ENCODE measurements around the gene C4orf51. TPM values are rescaled to one million over a fixed set of nuclear protein-coding genes. Genes with fewer than 3 reads are reported as not detected.

The C4orf51 gene
- total and polyA plus RNA-seq, 2 of the 8 experiments (the other 6 are each of a cell fraction or from before 2014, with no cell fraction given) = 0.54 TPM; not detected in 1

DNA sequence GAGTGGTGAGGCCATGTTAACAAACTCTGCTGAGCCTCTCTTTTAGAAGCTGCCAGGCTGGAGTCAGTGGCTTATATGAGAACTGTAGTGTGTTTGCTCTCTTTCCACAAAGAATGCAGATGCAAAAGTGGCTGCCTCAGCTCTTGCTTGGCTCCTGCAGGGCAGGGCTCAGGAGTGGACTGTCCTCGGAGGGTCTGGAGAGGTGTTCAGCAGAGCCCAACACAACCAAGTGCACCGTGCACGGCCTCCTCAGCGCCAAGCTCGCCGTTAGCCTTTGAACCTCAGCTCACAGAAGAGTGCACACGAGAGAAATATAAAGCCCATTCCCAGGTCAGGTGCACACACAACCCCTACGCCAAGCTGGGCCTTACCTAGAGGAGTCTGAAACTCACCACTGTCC is 82.8 kb downstream of the C4orf51 start (continued):
- TF ChIP-seq, protein P1, sequence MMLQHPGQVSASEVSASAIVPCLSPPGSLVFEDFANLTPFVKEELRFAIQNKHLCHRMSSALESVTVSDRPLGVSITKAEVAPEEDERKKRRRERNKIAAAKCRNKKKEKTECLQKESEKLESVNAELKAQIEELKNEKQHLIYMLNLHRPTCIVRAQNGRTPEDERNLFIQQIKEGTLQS (IDR thresholded peaks at IDR 0.05; ENCODE audit: insufficient read depth, low read depth, low read length) = no peak
- no peak for TF ChIP-seq EZH2 (IDR thresholded peaks at IDR 0.05; ENCODE audit: low read depth, low read length, severe bottlenecking)

Measured in H1 (cell line).